Omental fat pad (tissue), 4 donors: ENCODE results near the gene RPS14. TPM values are rescaled to one million over a fixed set of nuclear protein-coding genes. Genes with fewer than 3 reads are reported as not detected.

ENCODE experiments used
- ATAC-seq: fragments of 150-250 bp; one replicate; pipeline ENCODE4 v1.9.1; 2016; ENCODE audit warnings: mild to moderate bottlenecking, moderate library complexity; ENCODE audit not compliant: low FRiP score
- DNase-seq: peaks from one replicate; pipeline ENCODE4 v3.0.0-alpha.2; 2019; ENCODE audit warnings: low spot score
- total RNA-seq, 4 donors: library from RNA; depleted of rRNA; stranded (reverse); fragments of >200 nt; gene quantifications; one replicate each; pipeline ENCODE4 v1.1.0, GENCODE V29; 2016
- TF ChIP-seq, protein P1 (sequence below), 3 donors: fragments of 450-650 bp; IDR thresholded peaks; one replicate each; pipeline ENCODE4 v1.5.1; 2016 to 2017; ENCODE audit warnings: antibody characterized with exemption in 3 of 3, mild to moderate bottlenecking in 3 of 3, moderate library complexity in 2 of 3

The RPS14 gene
- total RNA-seq, 4 donors from 2014 or later = 2,241 to 3,327 (median 3,027) TPM

- ATAC-seq = no peak
- TF ChIP-seq, protein P1, sequence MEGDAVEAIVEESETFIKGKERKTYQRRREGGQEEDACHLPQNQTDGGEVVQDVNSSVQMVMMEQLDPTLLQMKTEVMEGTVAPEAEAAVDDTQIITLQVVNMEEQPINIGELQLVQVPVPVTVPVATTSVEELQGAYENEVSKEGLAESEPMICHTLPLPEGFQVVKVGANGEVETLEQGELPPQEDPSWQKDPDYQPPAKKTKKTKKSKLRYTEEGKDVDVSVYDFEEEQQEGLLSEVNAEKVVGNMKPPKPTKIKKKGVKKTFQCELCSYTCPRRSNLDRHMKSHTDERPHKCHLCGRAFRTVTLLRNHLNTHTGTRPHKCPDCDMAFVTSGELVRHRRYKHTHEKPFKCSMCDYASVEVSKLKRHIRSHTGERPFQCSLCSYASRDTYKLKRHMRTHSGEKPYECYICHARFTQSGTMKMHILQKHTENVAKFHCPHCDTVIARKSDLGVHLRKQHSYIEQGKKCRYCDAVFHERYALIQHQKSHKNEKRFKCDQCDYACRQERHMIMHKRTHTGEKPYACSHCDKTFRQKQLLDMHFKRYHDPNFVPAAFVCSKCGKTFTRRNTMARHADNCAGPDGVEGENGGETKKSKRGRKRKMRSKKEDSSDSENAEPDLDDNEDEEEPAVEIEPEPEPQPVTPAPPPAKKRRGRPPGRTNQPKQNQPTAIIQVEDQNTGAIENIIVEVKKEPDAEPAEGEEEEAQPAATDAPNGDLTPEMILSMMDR (IDR thresholded peaks at IDR 0.05) = no peak
- no peak for DNase-seq
Measured at GRCh38 chr5:150446583-150446982, 3.0 kb downstream of the RPS14 start.

- DNase-seq (no peak), ATAC-seq (no peak)
- TF ChIP-seq, protein P1 (IDR thresholded peaks at IDR 0.05) = no peak
Measured at GRCh38 chr5:150446088-150446487, 3.5 kb downstream of the RPS14 start.

DNA sequence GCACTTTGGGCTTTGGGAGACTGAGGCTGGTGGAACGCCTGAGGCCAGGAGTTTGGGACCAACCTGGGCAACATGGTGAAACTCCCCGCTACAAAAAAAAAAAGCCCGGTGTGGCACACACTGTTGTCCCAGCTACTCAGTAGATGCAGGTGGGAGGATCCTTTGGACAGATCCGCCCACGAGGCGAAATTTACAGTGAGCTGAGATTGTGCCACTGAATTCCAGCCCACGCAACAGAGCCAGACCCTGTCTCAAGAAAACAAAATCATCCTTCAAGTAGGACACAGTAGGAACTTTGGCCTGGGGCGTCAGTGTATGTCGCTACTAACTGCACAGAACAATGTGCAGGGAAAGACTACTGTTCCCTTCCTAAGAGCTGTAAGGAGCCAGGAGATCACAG, 4.8 kb downstream of the RPS14 start:
- ATAC-seq (no peak), DNase-seq (no peak)
- TF ChIP-seq, protein P1 (IDR thresholded peaks at IDR 0.05) = no peak

DNA sequence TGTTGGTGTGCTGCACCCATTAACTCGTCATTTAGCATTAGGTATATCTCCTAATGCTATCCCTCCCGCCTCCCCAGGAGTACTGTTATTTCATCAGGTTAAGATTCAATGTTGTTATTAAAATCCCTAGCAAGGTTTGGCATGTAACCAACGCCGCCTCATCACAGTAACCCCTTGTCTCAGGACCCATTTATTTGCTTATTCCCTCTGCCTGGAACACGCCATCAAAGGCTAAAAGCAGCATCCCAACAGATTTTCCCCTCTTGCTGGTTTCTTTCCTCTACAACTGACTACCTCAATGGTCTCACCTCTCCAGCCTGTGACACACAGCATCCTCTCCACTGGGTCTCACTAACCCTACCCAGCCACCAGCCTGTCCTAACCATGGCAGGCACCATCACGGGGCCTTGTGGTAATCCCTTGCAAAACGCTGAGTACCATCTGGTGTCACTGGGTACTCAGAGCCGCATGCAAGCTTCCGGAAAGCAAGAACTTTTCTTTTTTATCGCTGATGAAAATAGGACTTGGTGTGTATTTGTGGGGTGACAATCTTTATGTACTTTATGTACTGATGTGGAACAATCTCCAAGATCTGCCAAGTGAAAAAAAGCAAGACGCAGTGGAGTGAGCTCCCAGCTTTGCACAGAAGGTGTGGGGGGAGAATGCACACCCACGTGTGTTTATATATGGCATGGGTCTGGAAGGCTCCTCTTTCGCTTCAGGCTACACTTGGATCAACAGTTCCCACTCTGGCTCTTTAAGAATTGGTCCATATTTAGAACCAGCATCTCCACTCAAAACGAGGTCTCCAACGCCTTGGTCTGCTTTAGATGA, 6.1 kb downstream of the RPS14 start:
- ATAC-seq (no peak), DNase-seq (no peak)
- TF ChIP-seq, protein P1 (IDR thresholded peaks at IDR 0.05) = no peak

DNA sequence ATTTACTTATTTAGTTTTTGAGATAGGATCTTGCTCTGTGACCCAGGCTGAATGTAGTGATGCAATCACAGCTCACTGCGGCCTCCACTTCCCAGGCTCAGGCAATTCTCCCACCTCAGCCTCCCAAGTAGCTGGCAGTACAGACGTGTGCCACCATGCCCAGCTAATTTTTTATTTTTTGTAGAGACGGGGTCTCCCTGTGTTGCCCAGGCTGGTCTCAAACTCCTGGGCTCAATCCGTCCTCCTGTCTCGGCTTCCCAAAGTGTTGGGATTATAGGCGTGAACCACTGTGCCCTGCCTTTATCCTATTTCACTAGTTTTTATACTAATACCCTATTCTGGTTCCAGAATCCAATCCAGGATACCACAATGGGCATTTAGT, 6.8 kb downstream of the RPS14 start:
- no peak for DNase-seq
- ATAC-seq = no peak
- TF ChIP-seq, protein P1 (IDR thresholded peaks at IDR 0.05) = no peak

- ATAC-seq (no peak), DNase-seq (no peak)
- TF ChIP-seq, protein P1 (IDR thresholded peaks at IDR 0.05) = no peak
Measured at GRCh38 chr5:150441813-150442698, 7.5 kb downstream of the RPS14 start.
